SK-N-SH treated with all-trans-retinoic acid at 6 μM for 48 hours (cell line): ENCODE measurements around the gene TTYH2.

Experiments used
- ESRRG ChIP-seq: fragments of 250-450 bp; sonication (Bioruptor Pico); IDR thresholded peaks from 2 replicates; pipeline ENCODE4 v1.6.1; 2021; ENCODE audit warnings: mild to moderate bottlenecking
- OSR1 ChIP-seq: fragments of 250-450 bp; sonication (Bioruptor Pico); IDR thresholded peaks from 2 replicates; pipeline ENCODE4 v1.8.0; 2022; ENCODE audit warnings: moderate library complexity, mild to moderate bottlenecking, inconsistent platforms
- RARB ChIP-seq: fragments of 250-450 bp; sonication (Bioruptor Pico); IDR thresholded peaks from 2 replicates; pipeline ENCODE4 v1.8.0; 2021; ENCODE audit warnings: mild to moderate bottlenecking, moderate library complexity
- TSHZ2 ChIP-seq: fragments of 250-450 bp; sonication (Bioruptor Pico); IDR thresholded peaks from 2 replicates; pipeline ENCODE4 v1.5.0; 2020; ENCODE audit warnings: mild to moderate bottlenecking, moderate library complexity
- ZFP3 ChIP-seq: fragments of 250-450 bp; sonication (Bioruptor Pico); IDR thresholded peaks from 2 replicates; pipeline ENCODE4 v1.5.0; 2020; ENCODE audit warnings: mild to moderate bottlenecking, moderate library complexity
- ZFP30 ChIP-seq: fragments of 450-650 bp; formaldehyde crosslinking; IDR thresholded peaks from 2 replicates; pipeline ENCODE4 v1.5.0; 2022; ENCODE audit warnings: mild to moderate bottlenecking, moderate library complexity
- ZNF565 ChIP-seq: fragments of 450-650 bp; formaldehyde crosslinking; conservative IDR thresholded peaks from 2 replicates; pipeline ENCODE4 v1.5.0; 2020; ENCODE audit warnings: low read depth, mild to moderate bottlenecking, moderate library complexity
- ZNF70 ChIP-seq: fragments of 450-650 bp; formaldehyde crosslinking; IDR thresholded peaks from 2 replicates; pipeline ENCODE4 v1.5.0; 2020; ENCODE audit warnings: mild to moderate bottlenecking, moderate library complexity

GRCh38 chr17:74217037-74217730, 3.8 kb downstream of the TTYH2 start:
- TF ChIP-seq ZNF70 (no peak), ZNF565 (CRISPR knock-in tag) (no peak), TSHZ2 (CRISPR knock-in tag) (no peak), ZFP30 (CRISPR knock-in tag) (no peak), ESRRG (CRISPR knock-in tag) (no peak), OSR1 (CRISPR knock-in tag) (no peak), ZFP3 (CRISPR knock-in tag) (no peak), RARB (CRISPR knock-in tag) (no peak)
